HEK293T (cell line): ENCODE measurements around the gene CTNS.

Source experiments
- CTCF ChIA-PET: fragments of 350-600 bp; formaldehyde crosslinking; extraction: SDS; loops from one replicate; lab custom pipeline; 2021; ENCODE audit warnings: antibody characterized with exemption, inconsistent platforms; lab: Yijun Ruan, JAX
- POLR2A ChIA-PET: fragments of 350-600 bp; formaldehyde crosslinking; extraction: SDS; loops from one replicate; lab custom pipeline; 2020; ENCODE audit warnings: antibody characterized with exemption, inconsistent platforms; lab: Yijun Ruan, JAX
- DNase-seq: peaks from one replicate; pipeline ENCODE4 v3.0.0; 2012; ENCODE audit warnings: mixed read lengths; ENCODE audit errors: extremely low spot score
- ARNT ChIP-seq: fragments of 450-650 bp; IDR thresholded peaks from 2 replicates; pipeline ENCODE4 v1.6.1; 2017; ENCODE audit warnings: mild to moderate bottlenecking
- BHLHE40 ChIP-seq: fragments of 450-650 bp; IDR thresholded peaks from 2 replicates; pipeline ENCODE4 v1.6.1; 2016; ENCODE audit warnings: mild to moderate bottlenecking, moderate library complexity, borderline replicate concordance
- CTBP1 ChIP-seq: fragments of 450-650 bp; IDR thresholded peaks from 2 replicates; pipeline ENCODE4 v1.6.1; 2016; ENCODE audit warnings: borderline replicate concordance
- ELF4 ChIP-seq: fragments of 450-650 bp; IDR thresholded peaks from 2 replicates; pipeline ENCODE4 v1.6.1; 2017; ENCODE audit warnings: antibody characterized with exemption
- FOXA1 ChIP-seq: fragments of 450-650 bp; IDR thresholded peaks from 2 replicates; pipeline ENCODE4 v1.6.1; 2016; ENCODE audit warnings: mild to moderate bottlenecking
- FOXK2 ChIP-seq: fragments of 450-650 bp; IDR thresholded peaks from 2 replicates; pipeline ENCODE4 v1.6.1; 2016; ENCODE audit warnings: mild to moderate bottlenecking
- FOXM1 ChIP-seq: fragments of 450-650 bp; IDR thresholded peaks from 2 replicates; pipeline ENCODE4 v1.6.1; 2017; ENCODE audit warnings: mild to moderate bottlenecking, borderline replicate concordance
- HDGF ChIP-seq: fragments of 450-650 bp; IDR thresholded peaks from 2 replicates; pipeline ENCODE4 v1.6.1; 2017; ENCODE audit warnings: antibody characterized with exemption, borderline replicate concordance
- L3MBTL2 ChIP-seq: fragments of 450-650 bp; conservative IDR thresholded peaks from 2 replicates; pipeline ENCODE4 v1.6.1; 2016; ENCODE audit warnings: mild to moderate bottlenecking
- LEF1 ChIP-seq: fragments of 450-650 bp; IDR thresholded peaks from 2 replicates; pipeline ENCODE4 v1.6.1; 2017; ENCODE audit warnings: mild to moderate bottlenecking, borderline replicate concordance
- NFRKB ChIP-seq: fragments of 450-650 bp; IDR thresholded peaks from 2 replicates; pipeline ENCODE4 v1.6.1; 2016; ENCODE audit warnings: mild to moderate bottlenecking, moderate library complexity
- SP1 ChIP-seq: fragments of 450-650 bp; IDR thresholded peaks from 2 replicates; pipeline ENCODE4 v1.6.1; 2017
- SUZ12 ChIP-seq: fragments of 450-650 bp; IDR thresholded peaks from 2 replicates; pipeline ENCODE4 v1.6.1; 2016; ENCODE audit warnings: mild to moderate bottlenecking
- TARDBP ChIP-seq: fragments of 450-650 bp; IDR thresholded peaks from 2 replicates; pipeline ENCODE4 v1.6.1; 2016
- ZNF384 ChIP-seq: fragments of 450-650 bp; IDR thresholded peaks from 2 replicates; pipeline ENCODE4 v1.6.1; 2016
- TF ChIP-seq, protein P1 (sequence below): fragments of 450-650 bp; IDR thresholded peaks from 2 replicates; pipeline ENCODE4 v1.6.1; 2016

Gene CTNS

DNA sequence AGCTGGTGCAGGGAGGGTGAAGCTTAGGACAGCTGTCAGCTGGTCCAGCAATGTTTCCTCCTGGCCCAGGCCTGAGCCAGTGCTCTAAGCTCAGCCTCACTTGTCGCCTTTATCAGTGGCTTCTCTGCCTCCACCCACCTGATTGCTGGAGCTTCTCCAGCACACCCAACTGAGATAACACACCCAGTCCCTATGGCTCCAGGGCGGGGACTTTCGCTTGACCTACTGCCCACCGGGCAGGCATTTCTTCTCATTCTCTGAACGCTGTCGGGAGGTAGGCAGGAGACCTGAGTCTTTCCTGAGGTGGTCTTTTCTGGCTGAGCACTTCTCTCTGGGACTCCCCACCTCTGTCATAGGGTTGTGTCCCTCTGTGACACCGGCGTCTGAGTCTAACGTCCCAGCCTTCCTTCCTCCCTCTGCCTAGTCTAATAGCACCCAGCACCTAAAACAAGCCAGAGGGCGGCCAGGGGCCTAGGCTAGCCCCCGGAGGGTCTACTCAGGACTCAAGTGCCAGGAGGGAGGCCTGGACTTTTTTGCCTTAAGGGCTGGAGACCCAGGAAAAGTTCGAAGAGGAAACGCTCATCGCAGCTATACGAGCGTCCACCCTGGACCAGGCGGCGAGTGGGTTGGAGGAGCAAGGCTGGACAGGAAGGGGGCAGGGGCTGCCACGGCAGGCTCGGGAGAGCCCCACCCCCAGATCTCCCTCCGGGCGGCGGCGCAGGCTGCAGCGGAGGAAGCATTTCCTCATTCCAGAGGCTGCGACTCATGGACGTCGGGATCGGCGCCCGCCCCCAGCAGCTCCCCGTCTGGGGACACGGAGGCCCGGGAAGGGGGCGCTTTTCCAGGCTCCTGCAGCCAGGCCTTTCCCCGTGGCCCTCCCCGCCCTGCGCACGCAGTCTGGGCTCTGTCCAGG, 31.1 kb downstream of the CTNS start:
- TF ChIP-seq, protein P1, sequence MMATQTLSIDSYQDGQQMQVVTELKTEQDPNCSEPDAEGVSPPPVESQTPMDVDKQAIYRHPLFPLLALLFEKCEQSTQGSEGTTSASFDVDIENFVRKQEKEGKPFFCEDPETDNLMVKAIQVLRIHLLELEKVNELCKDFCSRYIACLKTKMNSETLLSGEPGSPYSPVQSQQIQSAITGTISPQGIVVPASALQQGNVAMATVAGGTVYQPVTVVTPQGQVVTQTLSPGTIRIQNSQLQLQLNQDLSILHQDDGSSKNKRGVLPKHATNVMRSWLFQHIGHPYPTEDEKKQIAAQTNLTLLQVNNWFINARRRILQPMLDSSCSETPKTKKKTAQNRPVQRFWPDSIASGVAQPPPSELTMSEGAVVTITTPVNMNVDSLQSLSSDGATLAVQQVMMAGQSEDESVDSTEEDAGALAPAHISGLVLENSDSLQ = no peak
- TF ChIP-seq TARDBP (no peak), NFRKB (no peak), LEF1 (no peak), ZNF384 (no peak), L3MBTL2 (no peak), ARNT (no peak), ELF4 (no peak), BHLHE40 (no peak), FOXK2 (no peak), FOXM1 (no peak), FOXA1 (no peak), SP1 (no peak), HDGF (no peak), CTBP1 (no peak)
- CTCF ChIA-PET = interaction anchor here (0.7 to 0.8 kb wide), 2 partner anchors 15 to 70 kb away, joined by 3 to 4 read pairs; no protein-coding TSS in a partner anchor
- POLR2A ChIA-PET = interaction anchor here (0.7 to 2.8 kb wide), 4 partner anchors 20 to 56 kb away, joined by 3 to 17 read pairs (median 4); partner anchors contain the start of genes CTNS, HASPIN and SHPK
- DNase-seq = peak; percentile 67

DNA sequence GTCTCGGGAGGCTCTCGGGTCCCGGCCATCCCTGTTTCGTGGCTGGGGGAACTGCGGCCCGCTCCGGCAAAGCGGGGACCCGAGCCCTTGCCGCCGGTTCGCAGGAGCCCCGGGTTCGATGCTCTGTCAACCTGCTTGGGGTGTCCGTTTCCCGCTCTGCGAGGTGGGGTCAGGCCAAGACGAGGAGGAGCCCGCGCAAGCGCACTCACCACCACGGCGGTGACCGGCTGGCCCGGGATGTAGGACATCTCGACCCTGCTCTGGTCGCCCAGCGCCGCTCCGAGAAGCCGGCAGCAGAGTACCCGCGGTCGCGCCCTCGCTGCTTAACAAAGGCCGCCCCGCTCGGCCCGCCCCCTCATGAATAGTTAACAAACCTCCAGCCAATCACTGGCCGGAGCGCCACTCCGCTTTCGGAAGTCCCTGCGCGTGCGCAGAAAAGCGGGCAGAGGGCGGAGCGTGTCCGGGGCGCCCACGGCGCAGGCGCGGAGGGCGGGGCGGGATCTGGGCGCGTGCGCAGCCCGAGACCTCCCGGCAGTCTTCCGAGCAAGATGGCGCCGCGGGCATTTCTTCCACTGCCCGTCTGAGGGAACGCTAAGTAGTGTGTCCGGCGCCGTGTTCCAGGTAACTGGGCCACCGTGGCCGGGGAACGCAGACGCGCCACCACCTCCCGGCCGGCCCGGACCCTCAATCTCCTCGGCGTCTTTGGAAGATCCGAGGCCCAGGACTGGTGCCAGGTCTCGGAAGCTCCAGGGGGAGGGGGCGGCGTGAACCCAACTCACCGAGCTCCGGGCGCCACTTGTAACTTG, 31.9 kb downstream of the CTNS start, which contains the start of the genes EMC6 and TAX1BP3:
TSS of gene EMC6 (plus strand) at position 534 of the 806 bp plus-strand sequence. CDS start 335 bp downstream, outside the sequence.
TSS of gene TAX1BP3 (minus strand) at position 300 of the 806 bp plus-strand sequence. CDS start at position 248, 52 bp downstream.
- ChIA-PET POLR2A (interaction anchor here (0.6 to 2.8 kb wide), 6 partner anchors 14 to 55 kb away, joined by 3 to 17 read pairs (median 3); partner anchors contain the start of genes CTNS, HASPIN and SHPK), CTCF (no interaction called here)
- TF ChIP-seq FOXK2 = no peak
- TF ChIP-seq FOXA1 = no peak
- no peak for TF ChIP-seq SUZ12
- TF ChIP-seq TARDBP = no peak
- no peak for TF ChIP-seq NFRKB
- TF ChIP-seq BHLHE40 = no peak
- peak; percentile 100 for DNase-seq

DNA sequence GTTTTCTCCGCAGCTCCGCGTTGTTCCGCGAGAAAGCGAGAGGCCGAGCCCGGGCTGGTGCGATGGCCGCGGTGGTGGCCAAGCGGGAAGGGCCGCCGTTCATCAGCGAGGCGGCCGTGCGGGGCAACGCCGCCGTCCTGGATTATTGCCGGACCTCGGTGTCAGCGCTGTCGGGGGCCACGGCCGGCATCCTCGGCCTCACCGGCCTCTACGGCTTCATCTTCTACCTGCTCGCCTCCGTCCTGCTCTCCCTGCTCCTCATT, 32.5 kb downstream of the CTNS start:
- POLR2A ChIA-PET = interaction anchor here (0.6 to 2.8 kb wide), 3 partner anchors 15 to 32 kb away, joined by 3 to 17 read pairs (median 3); partner anchors contain the start of genes CTNS and SHPK
- DNase-seq = no peak
- no peak for TF ChIP-seq NFRKB
- no peak for TF ChIP-seq LEF1
- no peak for TF ChIP-seq L3MBTL2
- TF ChIP-seq BHLHE40 = no peak
- no peak for TF ChIP-seq SUZ12
- no peak for TF ChIP-seq CTBP1
- TF ChIP-seq SP1 = no peak
- TF ChIP-seq, protein P1 = no peak
- TF ChIP-seq HDGF = no peak
- CTCF ChIA-PET = no interaction called here

DNA sequence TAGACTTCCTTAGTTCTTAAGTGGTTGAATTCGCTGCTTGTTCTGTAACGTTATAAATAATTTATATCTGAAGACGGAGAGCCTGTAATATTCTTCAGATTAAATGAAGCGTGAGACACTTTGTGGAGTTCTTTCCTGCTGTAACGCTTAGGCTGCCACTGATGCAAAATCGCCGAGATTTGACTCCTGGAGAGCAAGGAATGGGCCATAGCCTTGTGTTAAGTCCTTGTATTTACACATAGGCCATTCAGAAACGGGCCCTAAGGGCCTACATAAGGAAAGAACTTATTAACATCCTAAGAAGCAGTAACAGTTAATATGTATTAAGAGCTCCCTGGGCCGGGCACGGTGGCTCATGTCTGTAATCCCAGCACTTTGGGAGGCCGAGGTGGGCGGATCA, 33.0 kb downstream of the CTNS start:
- CTCF ChIA-PET = no interaction called here
- TF ChIP-seq FOXK2 (no peak), FOXA1 (no peak), ARNT (no peak), ELF4 (no peak), ZNF384 (no peak), LEF1 (no peak), L3MBTL2 (no peak), NFRKB (no peak), HDGF (no peak), SUZ12 (no peak), CTBP1 (no peak), SP1 (no peak)
- TF ChIP-seq, protein P1 = no peak
- POLR2A ChIA-PET = no interaction called here
- no peak for DNase-seq

DNA sequence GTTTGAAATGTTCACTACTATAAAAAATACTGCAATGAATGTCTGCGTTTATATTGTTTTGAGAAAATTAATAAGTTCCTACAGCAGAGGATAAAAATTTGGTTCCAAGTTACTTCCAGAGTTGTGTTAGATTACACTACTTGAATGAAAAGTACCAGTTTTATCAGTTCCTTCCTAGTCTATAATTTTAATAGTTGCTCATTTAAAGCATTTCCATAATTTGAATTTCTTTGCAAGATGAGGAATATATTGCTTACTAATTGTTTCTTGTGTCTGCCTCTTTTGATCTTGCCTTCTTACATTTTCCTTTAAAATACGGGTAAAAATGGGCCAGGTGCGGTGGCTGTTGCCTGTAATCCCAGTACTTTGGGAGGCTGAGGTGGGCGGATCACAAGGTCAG, 36.0 kb downstream of the CTNS start:
- no peak for DNase-seq
- no peak for TF ChIP-seq L3MBTL2
- TF ChIP-seq LEF1 = no peak
- TF ChIP-seq SUZ12 = no peak
- no peak for TF ChIP-seq CTBP1
- no peak for TF ChIP-seq ELF4
- TF ChIP-seq, protein P1 = no peak
- no peak for TF ChIP-seq HDGF
- ChIA-PET POLR2A (no interaction called here), CTCF (no interaction called here)
